HL-60/S4 (cell line): ENCODE data around the gene REXO5.

Experiments used
- in situ Hi-C: fragments of 300-500 bp; cut with MboI; formaldehyde crosslinking; loops from 2 replicates; pipeline ENCODE4 v1.14.3; 2022; ENCODE audit warnings: low sequenced_read_pairs

REXO5 gene

DNA sequence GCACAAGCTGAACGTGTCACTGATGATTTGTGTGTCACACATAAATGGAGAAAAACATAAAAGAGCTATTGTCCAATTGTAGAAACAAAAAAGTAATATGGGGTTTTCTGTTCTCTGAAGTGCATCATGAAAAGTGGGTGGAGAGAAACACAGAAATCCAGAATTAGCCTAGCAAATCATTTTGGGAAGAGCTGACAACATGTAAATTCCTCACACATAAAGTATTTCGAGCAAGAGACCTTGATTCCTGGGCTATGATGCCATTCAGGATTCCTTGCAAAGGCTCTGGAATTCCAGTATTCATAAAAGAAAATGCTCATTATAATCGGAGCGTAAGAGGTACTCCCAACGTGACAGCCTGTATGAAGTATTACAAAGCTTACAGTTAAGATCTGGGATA, 92.7 kb downstream of the REXO5 start:
- in situ Hi-C loops: no loop called here
